Measurements from ENCODE around the gene LARP4.

Gene LARP4

GRCh38 chr12:50400638-50401499 is at the start of gene LARP4:
Gene LARP4 (plus strand): TSS chr12:50400885. CDS start chr12:50401011, 126 bp downstream.
- no peak for TF ChIP-seq CTCF (IDR thresholded peaks at IDR 0.05; ENCODE audit: insufficient read depth, low read depth, low read length, missing control alignments)
- peak; percentile 96 for DNase-seq (ENCODE audit: low read depth)
- peak within 1 kb of the TSS; percentile 92 for H3K4me3 ChIP-seq (ENCODE audit: low read length)

- H3K4me3 ChIP-seq (ENCODE audit: low read length) = no peak overlapping the region
- TF ChIP-seq CTCF (IDR thresholded peaks at IDR 0.05; ENCODE audit: insufficient read depth, low read depth, low read length, missing control alignments) = no peak
- no peak for DNase-seq (ENCODE audit: low read depth)
Observed at GRCh38 chr12:50351120-50352043, 49.3 kb upstream of the LARP4 start.

- no peak for DNase-seq (ENCODE audit: low read depth)
- no peak overlapping the region for H3K4me3 ChIP-seq (ENCODE audit: low read length)
- TF ChIP-seq CTCF (IDR thresholded peaks at IDR 0.05; ENCODE audit: insufficient read depth, low read depth, low read length, missing control alignments) = no peak
Observed at GRCh38 chr12:50353404-50353803, 47.3 kb upstream of the LARP4 start.

- DNase-seq (ENCODE audit: low read depth) = no peak
- TF ChIP-seq CTCF (IDR thresholded peaks at IDR 0.05; ENCODE audit: insufficient read depth, low read depth, low read length, missing control alignments) = no peak
Observed at GRCh38 chr12:50353869-50354593, 46.7 kb upstream of the LARP4 start.

GRCh38 chr12:50354908-50355307 is 45.8 kb upstream of the LARP4 start:
- TF ChIP-seq CTCF (IDR thresholded peaks at IDR 0.05; ENCODE audit: insufficient read depth, low read depth, low read length, missing control alignments) = no peak
- no peak overlapping the region for H3K4me3 ChIP-seq (ENCODE audit: low read length)
- DNase-seq (ENCODE audit: low read depth) = no peak

More at GRCh38 chr12:50353869-50354593, 46.7 kb upstream of the LARP4 start:
- H3K4me3 ChIP-seq (ENCODE audit: low read length) = no peak overlapping the region

- TF ChIP-seq CTCF (IDR thresholded peaks at IDR 0.05; ENCODE audit: insufficient read depth, low read depth, low read length, missing control alignments) = no peak
- no peak for DNase-seq (ENCODE audit: low read depth)
- no peak overlapping the region for H3K4me3 ChIP-seq (ENCODE audit: low read length)
Observed at GRCh38 chr12:50355365-50355764, 45.3 kb upstream of the LARP4 start.
